Vagina (tissue), 2 donors: ENCODE data around the gene WNK2.

Experiments
- CTCF ChIP-seq, 3 experiments: fragments of 450-650 bp in 2 of 3; fragments of 200-600 bp in 1 of 3; sonication (generic) in 1 of 3; IDR thresholded peaks; one replicate each; pipeline ENCODE4 v1.5.1; 2017 to 2019; ENCODE audit warnings: antibody characterized with exemption in 3 of 3, mild to moderate bottlenecking in 2 of 3, moderate library complexity in 2 of 3
- POLR2A ChIP-seq, 2 donors: fragments of 450-650 bp; IDR thresholded peaks; one replicate each; pipeline ENCODE4 v1.6.1; 2017; ENCODE audit warnings: antibody characterized with exemption in 2 of 2, mild to moderate bottlenecking in 2 of 2, moderate library complexity in 2 of 2
- POLR2AphosphoS5 ChIP-seq, 2 donors: sonication (generic); formaldehyde crosslinking; IDR thresholded peaks; one replicate each; pipeline ENCODE4 v1.9.0; 2017; ENCODE audit warnings: antibody characterized with exemption in 2 of 2, mild to moderate bottlenecking in 2 of 2, low read depth in 1 of 2; ENCODE audit not compliant: insufficient read depth in 1 of 2

DNA sequence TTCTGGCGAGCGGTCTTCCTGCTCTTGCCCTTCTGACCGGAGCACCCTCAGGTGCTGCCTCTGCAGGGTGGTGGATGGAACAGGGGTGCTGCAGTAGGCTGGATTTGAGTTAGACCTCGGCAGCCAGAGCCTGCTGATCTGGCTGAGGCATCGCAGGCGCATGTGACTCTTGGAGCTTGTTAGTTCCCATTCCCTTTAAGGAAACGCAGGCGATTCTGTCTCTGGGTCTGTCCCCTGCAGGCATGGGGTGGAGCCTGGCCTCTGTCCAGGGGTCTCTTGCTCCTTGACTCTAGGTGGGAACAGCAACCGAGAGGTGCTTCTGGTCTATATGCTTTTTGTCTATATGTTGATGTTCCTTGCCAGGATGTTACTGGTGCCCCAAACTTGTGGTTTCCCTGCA is 3.1 kb downstream of the WNK2 start:
- TF ChIP-seq CTCF (IDR thresholded peaks at IDR 0.05): no peak
- TF ChIP-seq POLR2A (IDR thresholded peaks at IDR 0.05): no peak
- no peak for TF ChIP-seq POLR2AphosphoS5 (IDR thresholded peaks at IDR 0.05; ENCODE audit: insufficient read depth in 1 of 2, low read depth in 1 of 2)
